HepG2 (cell line): ENCODE data around the gene KCNH1. TPM values are rescaled to one million over a fixed set of nuclear protein-coding genes. Genes with fewer than 3 reads are reported as not detected.

Experiments used
- ATAC-seq: fragments of 200-7000 bp; cut with Tn5 transposase; 3 replicates; pipeline ENCODE4 v1.9.1; 2020; ENCODE audit warnings: mild to moderate bottlenecking, moderate library complexity
- BruUV-seq: library from RNA; stranded (reverse); fragments of 400-500 nt; replicated peaks from 2 replicates; lab custom pipeline; 2021; lab: Mats Ljungman, UMichigan
- CTCF ChIA-PET: fragments of 300-600 bp; formaldehyde crosslinking; extraction: SDS; loops from one replicate; lab custom pipeline; 2021; ENCODE audit warnings: low total read pairs, inconsistent platforms, low intra/inter-chr PET ratio; lab: Yijun Ruan, JAX
- POLR2A ChIA-PET: fragments of 350-600 bp; sonication (Branson Sonifier 250); formaldehyde crosslinking; loops from one replicate; lab custom pipeline; 2020; ENCODE audit warnings: antibody characterized with exemption, inconsistent platforms; lab: Yijun Ruan, JAX
- DNase-seq: peaks from one replicate; pipeline ENCODE4 v3.0.0-alpha.2; 2015; ENCODE audit warnings: low spot score
- FAIRE-seq: peaks from 3 replicates; lab custom pipeline; 2011; peaks lifted over from hg19 to GRCh38; lab: Jason Lieb, UNC
- H2AFZ ChIP-seq: one replicate; pipeline ENCODE4 v1.6.1; 2011; ENCODE audit warnings: low read length, inconsistent platforms
- H3K27ac ChIP-seq: fragments of 300-600 bp; 3 replicates; pipeline ENCODE4 v1.8.0; 2011; ENCODE audit warnings: mixed run types, mild to moderate bottlenecking, mixed read lengths, low read length, inconsistent platforms; ENCODE audit not compliant: insufficient read depth; ENCODE audit errors: extremely low read length
- H3K27me3 ChIP-seq, 2 experiments: fragments of 200-600 bp in 1 of 2; 2 replicates in 1 of 2; 3 replicates in 1 of 2; pipeline versions ENCODE4 v1.6.0 to v1.8.0; 2011; ENCODE audit warnings: low read length in 2 of 2, mild to moderate bottlenecking in 2 of 2, moderate library complexity in 2 of 2, inconsistent platforms in 1 of 2; ENCODE audit not compliant: insufficient read depth in 2 of 2, control insufficient read depth in 1 of 2
- H3K36me3 ChIP-seq, 2 experiments: fragments of 200-600 bp in 1 of 2; replicated peaks in 1 of 2; 2 replicates in 1 of 2; 3 replicates in 1 of 2; pipeline versions ENCODE4 v1.5.1 to v1.8.0; 2011; ENCODE audit warnings: low read length in 2 of 2, inconsistent platforms in 1 of 2; ENCODE audit not compliant: insufficient read depth in 2 of 2, control insufficient read depth in 1 of 2
- H3K4me1 ChIP-seq: 2 replicates; pipeline ENCODE4 v1.5.1; 2012; ENCODE audit warnings: low read length, inconsistent platforms; ENCODE audit not compliant: insufficient read depth
- H3K4me2 ChIP-seq: 2 replicates; pipeline ENCODE4 v1.6.0; 2011; ENCODE audit warnings: low read depth, low read length, inconsistent platforms
- H3K4me3 ChIP-seq, 3 experiments: fragments of 200-600 bp in 1 of 3; sonication (generic), shearing (Covaris generic) in 1 of 3; replicated peaks in 1 of 3; 2 replicates each; pipeline ENCODE4 v1.5.1; 2011 to 2016; ENCODE audit warnings: low read length in 3 of 3, inconsistent platforms in 2 of 3, low read depth in 2 of 3, mild to moderate bottlenecking in 2 of 3, control low read depth in 1 of 3, mixed read lengths in 1 of 3; ENCODE audit not compliant: insufficient read depth in 1 of 3
- H3K79me2 ChIP-seq: one replicate; pipeline ENCODE4 v1.6.1; 2011; ENCODE audit warnings: low read length, inconsistent platforms; ENCODE audit not compliant: insufficient read depth
- H3K9ac ChIP-seq: 2 replicates; pipeline ENCODE4 v1.6.0; 2011; ENCODE audit warnings: mild to moderate bottlenecking, low read depth, low read length, inconsistent platforms; ENCODE audit not compliant: insufficient read depth
- H3K9me3 ChIP-seq: 2 replicates; pipeline ENCODE4 v1.5.1; 2012; ENCODE audit warnings: mild to moderate bottlenecking, low read length
- H4K20me1 ChIP-seq: 2 replicates; pipeline ENCODE4 v1.6.0; 2011; ENCODE audit warnings: inconsistent platforms, mild to moderate bottlenecking, low read length, moderate library complexity; ENCODE audit not compliant: insufficient read depth
- CBX5 ChIP-seq: sonication (generic); formaldehyde crosslinking; IDR thresholded peaks from 2 replicates; pipeline ENCODE4 v1.4.0; 2020; ENCODE audit warnings: missing genetic modification reagents, borderline replicate concordance
- FLYWCH1 ChIP-seq: sonication (generic); formaldehyde crosslinking; IDR thresholded peaks from 2 replicates; pipeline ENCODE4 v1.8.1; 2023; ENCODE audit warnings: mild to moderate bottlenecking, missing genetic modification reagents
- HDAC2 ChIP-seq: sonication (generic); formaldehyde crosslinking; IDR thresholded peaks from 2 replicates; pipeline ENCODE4 v1.4.0; 2020; ENCODE audit warnings: missing genetic modification reagents
- HNF4A ChIP-seq: sonication (generic); formaldehyde crosslinking; IDR thresholded peaks from 2 replicates; pipeline ENCODE4 v1.4.0; 2020; ENCODE audit warnings: missing genetic modification reagents
- NONO ChIP-seq, 2 experiments: fragments of 450-650 bp in 1 of 2; sonication (generic) in 1 of 2; formaldehyde crosslinking in 1 of 2; IDR thresholded peaks in 1 of 2; conservative IDR thresholded peaks in 1 of 2; 2 replicates each; pipeline versions ENCODE4 v1.6.1 to v1.8.0; 2017 to 2022; ENCODE audit warnings: mild to moderate bottlenecking in 1 of 2, missing genetic modification reagents in 1 of 2, moderate library complexity in 1 of 2
- PCBP2 ChIP-seq: fragments of 200-400 bp; formaldehyde crosslinking; optimal IDR thresholded peaks from 2 replicates; pipeline ENCODE3; 2018; ENCODE audit warnings: low read length, low read depth; ENCODE audit not compliant: poor library complexity, severe bottlenecking
- RFXANK ChIP-seq: IDR thresholded peaks from 2 replicates; pipeline ENCODE4 v1.6.1; 2016
- SETDB1 ChIP-seq: sonication (generic); formaldehyde crosslinking; IDR thresholded peaks from 2 replicates; pipeline ENCODE4 v1.5.1; 2020; ENCODE audit warnings: missing genetic modification reagents, mild to moderate bottlenecking, borderline replicate concordance
- SIX4 ChIP-seq: sonication (generic); formaldehyde crosslinking; IDR thresholded peaks from 2 replicates; pipeline ENCODE4 v1.4.0; 2020; ENCODE audit warnings: missing genetic modification reagents
- SMAD1 ChIP-seq: sonication (generic); formaldehyde crosslinking; IDR thresholded peaks from 2 replicates; pipeline ENCODE4 v1.4.0; 2020; ENCODE audit warnings: missing genetic modification reagents, low read depth, mild to moderate bottlenecking, borderline replicate concordance
- SNAPC5 ChIP-seq: sonication (generic); formaldehyde crosslinking; IDR thresholded peaks from 2 replicates; pipeline ENCODE4 v1.8.1; 2023; ENCODE audit warnings: mild to moderate bottlenecking, missing genetic modification reagents, borderline replicate concordance
- YY1 ChIP-seq: IDR thresholded peaks from 2 replicates; pipeline ENCODE4 v1.6.1; 2011; ENCODE audit warnings: low read length, low read depth, moderate library complexity, mild to moderate bottlenecking; ENCODE audit not compliant: insufficient read depth, insufficient replicate concordance
- ZFYVE20 ChIP-seq: sonication (generic); formaldehyde crosslinking; IDR thresholded peaks from 2 replicates; pipeline ENCODE4 v1.8.0; 2023; ENCODE audit warnings: low read depth, mild to moderate bottlenecking, moderate library complexity, missing genetic modification reagents, borderline replicate concordance
- ZNF761 ChIP-seq: sonication (generic); formaldehyde crosslinking; conservative IDR thresholded peaks from 2 replicates; pipeline ENCODE4 v1.4.0; 2020; ENCODE audit warnings: mild to moderate bottlenecking, missing genetic modification reagents
- WGBS: methylation state at CpG from one replicate; pipeline ENCODE4 v1.1.6; 2017; ENCODE audit warnings: low lambda C conversion rate; 5-methylcytosine and 5-hydroxymethylcytosine counted together
- in situ Hi-C: cut with HindIII; loops from 2 replicates; pipeline ENCODE4 v1.10.0; 2017; ENCODE audit warnings: low pct_unique_long_range_greater_than_20kb; ENCODE audit not compliant: extremely low pct_ligation_motif_present
- intact Hi-C: fragments of 100-400 bp; cut with micrococcal nuclease; formaldehyde crosslinking; loops from one replicate; pipeline ENCODE4 v1.10.0; 2022; ENCODE audit not compliant: unreplicated experiment
- polyA plus RNA-seq, 8 experiments: library from polyadenylated mRNA; depleted of rRNA in 3 of 8; stranded (reverse) in 7 of 8; unstranded in 1 of 8; fragments of >200 nt; fragmentation: Illumina TruSeq in 4 of 8; extraction: Trizol in 4 of 8; gene quantifications; 2 replicates each; pipeline versions ENCODE4 v1.2.1 to v1.2.3, GENCODE V29; 2011 to 2016; ENCODE audit warnings: low read depth in 4 of 8, missing spikeins in 1 of 8, mixed read lengths in 1 of 8; ENCODE audit not compliant: insufficient read depth in 1 of 8
- total RNA-seq, 5 experiments: library from RNA; depleted of rRNA; stranded (reverse); fragments of >200 nt; fragmentation: Illumina TruSeq; extraction: Trizol; gene quantifications; 2 replicates each; pipeline ENCODE4 v1.2.3, GENCODE V29; 2016; ENCODE audit warnings: low read depth in 1 of 5
- TF ChIP-seq, protein P1 (sequence below): sonication (generic); IDR thresholded peaks from 2 replicates; pipeline ENCODE4 v1.6.1; 2016; ENCODE audit warnings: low read depth, borderline replicate concordance
- TF ChIP-seq, protein P2 (sequence below): sonication (generic); formaldehyde crosslinking; IDR thresholded peaks from 2 replicates; pipeline ENCODE4 v1.4.0; 2020; ENCODE audit warnings: mild to moderate bottlenecking, missing genetic modification reagents, borderline replicate concordance

Gene KCNH1
- total and polyA plus RNA-seq, 2 of the 13 experiments (the other 11 are each of a cell fraction or from before 2014, with no cell fraction given), result not detected

GRCh38 chr1:210758261-210758660 lies 375.7 kb downstream of the KCNH1 start:
- CTCF ChIA-PET, result no interaction called here
- 18% methylated on average over 1 of the region's 1 CpG for WGBS
- Histone ChIP-seq H3K36me3 (no peaks in the 10 kb centered on the region), H3K4me2 (no peak overlapping the region), H3K9ac (no peak overlapping the region), H3K9me3 (peaks cover 8% of the 10 kb centered on the region; the same call in 1 of the 2 replicates), H3K4me3 (no peak overlapping the region), H3K79me2 (no peaks in the 10 kb centered on the region), H2AFZ (no peak overlapping the region), H3K27ac (no peak overlapping the region), H3K27me3 (no peaks in the 10 kb centered on the region), H4K20me1 (no peaks in the 10 kb centered on the region)
- DNase-seq (no peak), FAIRE-seq (no peak), ATAC-seq (no peak)
- no TSS peak for BruUV-seq
- in situ Hi-C loops (no loop called here), intact Hi-C loops (no loop called here)
- POLR2A ChIA-PET, result no interaction called here
- no peak for TF ChIP-seq SETDB1 (CRISPR knock-in tag)
- TF ChIP-seq SIX4 (CRISPR knock-in tag), result no peak
- TF ChIP-seq, protein P1, sequence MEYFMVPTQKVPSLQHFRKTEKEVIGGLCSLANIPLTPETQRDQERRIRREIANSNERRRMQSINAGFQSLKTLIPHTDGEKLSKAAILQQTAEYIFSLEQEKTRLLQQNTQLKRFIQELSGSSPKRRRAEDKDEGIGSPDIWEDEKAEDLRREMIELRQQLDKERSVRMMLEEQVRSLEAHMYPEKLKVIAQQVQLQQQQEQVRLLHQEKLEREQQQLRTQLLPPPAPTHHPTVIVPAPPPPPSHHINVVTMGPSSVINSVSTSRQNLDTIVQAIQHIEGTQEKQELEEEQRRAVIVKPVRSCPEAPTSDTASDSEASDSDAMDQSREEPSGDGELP, result no peak
- no peak for TF ChIP-seq PCBP2
- no peak for TF ChIP-seq RFXANK (CRISPR knock-in tag)
- TF ChIP-seq ZFYVE20 (CRISPR knock-in tag), result no peak
- TF ChIP-seq, all 625 proteins: peak for 0
- H3K4me1 ChIP-seq, result no peaks in the 10 kb centered on the region

DNA sequence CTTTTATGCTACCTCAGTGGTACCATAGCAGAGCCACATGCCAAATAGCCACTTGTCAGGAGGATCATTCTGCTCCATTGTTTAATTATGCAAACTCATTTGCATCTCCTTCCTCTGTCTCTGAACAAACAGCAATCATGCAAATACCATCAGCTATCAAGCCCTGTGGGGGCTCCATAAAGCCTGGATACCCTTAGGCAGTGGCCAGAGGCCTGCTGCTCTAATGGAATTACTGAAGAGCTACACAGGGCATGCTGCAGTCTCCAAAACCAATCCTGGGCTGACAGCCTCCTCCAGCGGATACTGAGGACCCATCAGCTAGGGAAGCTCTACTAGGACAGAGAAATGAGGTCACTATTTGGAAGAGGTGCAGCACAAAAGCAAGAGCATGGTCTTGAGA lies 376.3 kb downstream of the KCNH1 start:
- 0% methylated on average over 1 of the region's 1 CpG for WGBS
- Histone ChIP-seq H3K9me3 (peaks cover 8% of the 10 kb centered on the region; the same call in 1 of the 2 replicates), H3K79me2 (no peaks in the 10 kb centered on the region), H3K4me1 (no peaks in the 10 kb centered on the region), H4K20me1 (no peaks in the 10 kb centered on the region), H3K4me3 (no peak overlapping the region), H2AFZ (no peak overlapping the region), H3K27ac (no peak overlapping the region), H3K4me2 (no peak overlapping the region), H3K36me3 (no peaks in the 10 kb centered on the region), H3K27me3 (no peaks in the 10 kb centered on the region), H3K9ac (no peak overlapping the region)
- in situ Hi-C loops, result no loop called here
- no TSS peak for BruUV-seq
- FAIRE-seq (no peak), ATAC-seq (no peak), DNase-seq (no peak)
- intact Hi-C loops, result no loop called here
- POLR2A ChIA-PET, result no interaction called here
- CTCF ChIA-PET, result no interaction called here
- TF ChIP-seq SMAD1 (CRISPR knock-in tag) (no peak), HNF4A (CRISPR knock-in tag) (no peak), ZNF761 (CRISPR knock-in tag) (no peak), YY1 (no peak), SNAPC5 (CRISPR knock-in tag) (no peak), NONO (IDR thresholded peaks at IDR 0.05) (no peak), NONO (CRISPR knock-in tag; conservative IDR thresholded peaks at IDR 0.05) (no peak), CBX5 (CRISPR knock-in tag) (no peak), HDAC2 (CRISPR knock-in tag) (no peak), FLYWCH1 (no peak)
- TF ChIP-seq, protein P2, sequence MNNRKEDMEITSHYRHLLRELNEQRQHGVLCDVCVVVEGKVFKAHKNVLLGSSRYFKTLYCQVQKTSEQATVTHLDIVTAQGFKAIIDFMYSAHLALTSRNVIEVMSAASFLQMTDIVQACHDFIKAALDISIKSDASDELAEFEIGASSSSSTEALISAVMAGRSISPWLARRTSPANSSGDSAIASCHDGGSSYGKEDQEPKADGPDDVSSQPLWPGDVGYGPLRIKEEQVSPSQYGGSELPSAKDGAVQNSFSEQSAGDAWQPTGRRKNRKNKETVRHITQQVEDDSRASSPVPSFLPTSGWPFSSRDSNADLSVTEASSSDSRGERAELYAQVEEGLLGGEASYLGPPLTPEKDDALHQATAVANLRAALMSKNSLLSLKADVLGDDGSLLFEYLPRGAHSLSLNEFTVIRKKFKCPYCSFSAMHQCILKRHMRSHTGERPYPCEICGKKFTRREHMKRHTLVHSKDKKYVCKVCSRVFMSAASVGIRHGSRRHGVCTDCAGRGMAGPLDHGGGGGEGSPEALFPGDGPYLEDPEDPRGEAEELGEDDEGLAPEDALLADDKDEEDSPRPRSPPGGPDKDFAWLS (CRISPR knock-in tag), result no peak
